Posterior vena cava (tissue), 2 donors: ENCODE data around the gene RHBDL1. TPM values are rescaled to one million over a fixed set of nuclear protein-coding genes. Genes with fewer than 3 reads are reported as not detected.

ENCODE experiments used
- DNase-seq: peaks from one replicate; pipeline ENCODE4 v3.0.0-alpha.2; 2020; ENCODE audit warnings: low spot score
- intact Hi-C, 2 donors: fragments of 100-400 bp; cut with DNase I; formaldehyde crosslinking; loops; one replicate each; pipeline versions ENCODE4 v1.14.1 to v1.14.2; 2022 to 2023
- total RNA-seq, 2 donors: library from RNA; stranded (reverse); fragmentation: NEBNext Ultra II Directional; extraction: Animal tissue kit (Norgen Biotek cat#: 25700); gene quantifications; one replicate each; pipeline ENCODE4 v1.2.1, GENCODE V29; 2021
- donor health status: DM: yes; HTN: yes; CAD: no.
- donor health status: DM: yes; HTN: yes; CAD: no.

Gene RHBDL1
- total RNA-seq, 2 donors from 2014 or later = 0.71 to 0.79 TPM

DNA sequence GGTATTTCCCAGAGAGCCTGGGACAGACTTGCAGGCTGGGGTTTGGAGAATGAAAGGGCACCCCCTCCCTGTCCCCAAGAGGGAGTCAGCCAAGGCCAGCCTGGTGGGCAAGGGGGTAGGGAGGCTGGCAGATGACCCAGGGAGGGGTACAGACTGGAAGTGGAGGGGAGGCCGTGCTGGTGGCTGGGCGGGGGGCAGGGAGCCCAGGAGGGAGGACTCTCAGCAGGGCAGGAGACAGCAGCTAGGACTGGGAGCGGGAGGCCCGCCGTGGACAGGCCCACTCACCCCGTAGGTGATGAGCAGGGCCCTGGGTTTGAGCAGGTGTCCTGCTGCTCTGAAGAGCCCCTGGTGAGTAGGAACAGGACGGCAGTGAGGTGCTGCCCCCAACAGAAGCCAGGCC, 40.5 kb upstream of the RHBDL1 start:
- intact Hi-C loops = loop anchor here in 1 of 2 donors (5.0 kb wide), 1 partner anchor 43 kb away; the partner anchor contains the start of gene RAB40C
- no peak for DNase-seq

DNA sequence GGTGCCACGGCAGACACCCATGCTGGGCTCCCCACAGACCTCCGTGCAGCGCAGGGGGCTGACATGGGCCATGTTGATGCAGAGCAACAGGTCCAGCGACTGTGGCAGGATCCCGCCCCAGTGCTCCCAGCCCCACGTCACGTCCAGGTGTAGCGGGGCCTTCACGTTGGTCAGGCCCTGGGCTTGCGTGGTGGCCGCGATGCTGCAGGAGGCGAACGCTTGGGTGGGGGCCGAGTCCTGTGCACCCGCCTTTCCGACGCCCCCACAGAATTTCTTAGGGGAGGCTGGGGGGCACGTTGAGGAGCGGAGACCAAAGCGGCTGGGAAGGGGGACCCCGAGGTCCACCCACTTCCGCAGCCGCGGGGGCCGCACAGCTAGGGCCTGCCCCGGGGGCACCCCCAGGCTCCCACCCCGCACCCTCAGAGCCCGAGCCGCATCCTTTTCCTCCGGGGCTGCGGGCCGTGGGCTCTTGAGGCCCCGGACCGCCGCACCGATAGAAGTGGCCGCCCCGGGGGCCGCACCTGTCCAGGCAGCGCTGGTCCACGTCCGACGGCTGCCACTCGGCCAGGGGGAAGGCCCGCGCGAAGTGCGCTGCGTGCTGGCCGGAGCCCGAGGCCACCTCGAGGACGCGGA, 39.8 kb upstream of the RHBDL1 start:
- DNase-seq = no peak
- intact Hi-C loops = no loop called here

DNA sequence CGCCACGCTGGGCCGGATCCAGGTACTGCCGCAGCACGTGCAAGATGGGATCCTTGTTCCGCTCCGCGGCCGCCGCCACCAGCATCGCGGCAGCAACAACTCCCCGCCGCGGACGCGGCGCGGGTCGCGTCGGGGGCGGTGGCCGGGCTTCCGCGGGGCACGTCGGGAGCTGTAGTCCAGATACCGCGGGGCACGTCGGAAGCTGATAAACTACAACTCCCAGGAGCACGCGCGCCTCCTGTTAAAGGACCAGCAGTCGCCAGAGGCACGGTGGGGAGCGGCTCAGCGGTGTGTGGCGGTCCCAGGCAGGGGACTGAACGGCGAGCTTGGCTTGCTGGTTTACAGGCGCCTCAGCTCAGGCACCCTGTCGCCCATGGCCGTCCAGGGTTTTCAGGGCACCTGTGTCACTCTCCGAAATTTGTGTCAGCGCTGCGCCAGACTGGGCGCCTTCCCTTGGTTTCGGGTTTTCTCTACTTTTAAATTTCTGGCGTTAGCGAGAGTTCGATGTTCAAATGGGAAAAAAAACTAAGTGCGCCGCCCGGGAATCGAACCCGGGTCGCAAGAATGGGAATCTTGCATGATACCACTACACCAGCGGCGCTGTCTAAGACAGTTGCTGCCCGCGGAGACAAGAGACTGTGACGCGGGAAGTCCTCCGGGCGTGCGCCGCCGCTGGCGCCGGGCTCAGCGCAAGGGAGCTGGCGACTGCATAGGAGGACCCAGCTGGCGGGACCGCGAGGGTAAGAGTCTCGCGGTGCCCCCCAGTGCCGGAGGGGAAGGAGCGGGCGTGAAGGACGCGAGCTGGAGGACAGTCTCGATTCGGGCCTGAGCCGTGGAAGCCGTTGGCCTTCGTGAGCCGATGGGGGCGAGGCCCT, 39.0 kb upstream of the RHBDL1 start, which contains the start of gene METTL26:
Gene METTL26 (minus strand): TSS at position 100 of the 875 bp plus-strand sequence. CDS start 15 bp downstream, at position 85.
- intact Hi-C loops = no loop called here
- DNase-seq = peak; percentile 99

DNA sequence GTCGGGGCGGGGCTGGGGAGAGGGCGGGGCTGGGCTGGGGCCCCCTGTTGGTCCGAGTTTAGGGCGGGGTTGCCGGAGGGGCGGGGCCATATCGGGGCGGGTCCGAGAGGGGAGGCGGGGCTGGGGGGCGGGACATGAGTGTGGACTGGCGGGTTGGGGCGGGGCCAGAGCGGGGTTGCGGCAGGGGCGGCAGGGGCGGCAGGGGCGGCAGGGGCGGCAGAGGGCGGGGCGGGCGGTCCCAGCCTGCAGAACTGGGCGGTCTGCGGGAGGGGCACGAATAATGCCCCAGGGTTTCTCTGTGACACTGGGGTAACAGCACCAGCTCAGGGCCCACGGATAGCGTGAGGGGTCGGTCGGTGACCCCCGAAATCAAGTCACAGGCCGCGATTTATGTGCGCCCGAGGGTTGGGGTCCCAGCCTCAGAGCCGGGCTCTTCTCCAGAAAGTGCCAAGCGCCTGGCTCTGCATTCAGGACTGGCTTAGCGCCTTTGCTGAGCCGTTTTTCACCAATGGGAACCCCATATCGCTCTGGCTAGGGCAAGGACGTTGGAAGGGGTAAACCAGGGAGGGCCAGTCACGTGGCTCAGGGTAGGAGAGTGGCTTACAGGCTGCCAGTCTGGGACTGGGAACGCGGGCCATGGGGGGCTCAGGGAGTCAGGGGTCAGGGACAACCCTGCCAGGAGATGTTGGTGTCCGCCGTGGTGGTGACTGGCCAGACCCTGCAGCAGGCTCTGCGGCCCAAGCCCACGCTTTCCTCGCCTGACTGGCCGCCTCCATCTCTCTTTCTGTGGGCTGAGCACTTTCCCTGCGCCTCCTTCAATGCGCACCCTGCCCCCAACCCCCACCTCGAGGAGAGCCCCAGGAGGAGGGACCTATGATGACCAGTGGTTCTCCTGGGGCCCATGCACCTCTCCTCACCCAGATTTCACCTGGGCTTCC, 38.1 kb upstream of the RHBDL1 start:
- intact Hi-C loops = no loop called here
- peak; percentile 97 for DNase-seq

DNA sequence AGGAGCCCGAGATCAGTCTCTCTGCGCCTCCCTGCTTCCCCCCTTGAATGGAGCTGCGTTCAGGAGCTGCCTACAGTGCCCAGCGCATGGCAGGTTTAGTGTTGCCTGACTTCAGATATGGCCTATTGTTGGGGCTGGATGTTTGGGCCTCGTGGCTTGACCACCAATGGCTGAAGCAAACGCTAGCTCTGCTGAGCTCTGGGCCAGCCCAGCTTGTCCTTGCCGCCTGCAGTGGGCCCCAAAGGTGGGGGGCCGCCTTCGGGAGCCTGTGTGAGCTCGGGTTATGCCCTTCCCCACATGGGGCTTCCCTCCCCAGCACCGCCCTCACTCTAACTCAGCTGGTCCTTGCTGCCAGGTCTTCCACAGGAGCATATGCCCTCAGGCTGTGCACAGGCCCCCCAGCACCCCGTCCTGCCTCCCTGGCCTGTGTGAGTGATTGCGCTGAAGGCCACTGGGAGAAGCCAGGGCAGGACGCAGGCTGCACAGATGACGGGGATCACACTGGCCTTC, 37.4 kb upstream of the RHBDL1 start:
- intact Hi-C loops = no loop called here

DNA sequence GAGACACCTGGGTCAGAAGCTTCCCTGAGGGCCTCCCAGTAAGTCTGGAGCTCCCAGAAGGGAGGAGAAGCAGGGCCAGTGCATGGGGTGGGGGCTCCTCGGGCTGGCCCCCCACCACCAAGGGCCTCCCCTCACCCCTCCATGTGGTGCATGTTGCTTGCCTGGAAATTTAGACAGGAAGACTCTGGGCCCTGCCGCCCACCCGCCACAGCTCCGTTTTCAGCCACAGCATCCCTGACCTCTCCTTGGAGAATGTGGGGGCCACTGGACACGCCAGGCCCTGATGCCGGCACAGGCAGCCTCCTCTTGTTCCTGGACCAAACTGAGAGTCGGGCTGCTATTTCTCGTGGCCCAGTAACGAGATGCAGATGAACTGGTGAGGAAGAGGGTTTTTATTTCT, 36.6 kb upstream of the RHBDL1 start:
- DNase-seq = no peak
- intact Hi-C loops = no loop called here

More for the DNA sequence above, 37.4 kb upstream of the RHBDL1 start:
- no peak for DNase-seq

DNA sequence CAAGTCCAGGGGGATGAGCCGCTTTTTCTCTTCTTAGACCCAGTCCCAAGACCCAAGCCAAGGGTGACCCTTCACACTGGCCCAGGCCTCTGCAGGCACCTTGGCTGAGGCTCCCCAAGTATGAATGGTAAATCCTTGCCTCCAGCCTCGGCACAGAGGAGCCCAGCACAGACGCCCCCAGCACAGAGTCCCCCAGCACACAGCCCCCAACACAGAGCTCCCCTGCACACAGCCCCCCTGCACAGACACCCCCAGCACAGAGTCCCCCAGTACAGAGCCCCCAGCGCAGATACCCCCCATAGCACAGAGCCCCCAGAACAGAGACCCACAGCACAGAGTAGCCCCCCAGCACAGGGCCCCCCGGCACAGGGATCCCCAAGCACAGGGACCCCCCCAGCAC, 34.9 kb upstream of the RHBDL1 start:
- DNase-seq = no peak

DNA sequence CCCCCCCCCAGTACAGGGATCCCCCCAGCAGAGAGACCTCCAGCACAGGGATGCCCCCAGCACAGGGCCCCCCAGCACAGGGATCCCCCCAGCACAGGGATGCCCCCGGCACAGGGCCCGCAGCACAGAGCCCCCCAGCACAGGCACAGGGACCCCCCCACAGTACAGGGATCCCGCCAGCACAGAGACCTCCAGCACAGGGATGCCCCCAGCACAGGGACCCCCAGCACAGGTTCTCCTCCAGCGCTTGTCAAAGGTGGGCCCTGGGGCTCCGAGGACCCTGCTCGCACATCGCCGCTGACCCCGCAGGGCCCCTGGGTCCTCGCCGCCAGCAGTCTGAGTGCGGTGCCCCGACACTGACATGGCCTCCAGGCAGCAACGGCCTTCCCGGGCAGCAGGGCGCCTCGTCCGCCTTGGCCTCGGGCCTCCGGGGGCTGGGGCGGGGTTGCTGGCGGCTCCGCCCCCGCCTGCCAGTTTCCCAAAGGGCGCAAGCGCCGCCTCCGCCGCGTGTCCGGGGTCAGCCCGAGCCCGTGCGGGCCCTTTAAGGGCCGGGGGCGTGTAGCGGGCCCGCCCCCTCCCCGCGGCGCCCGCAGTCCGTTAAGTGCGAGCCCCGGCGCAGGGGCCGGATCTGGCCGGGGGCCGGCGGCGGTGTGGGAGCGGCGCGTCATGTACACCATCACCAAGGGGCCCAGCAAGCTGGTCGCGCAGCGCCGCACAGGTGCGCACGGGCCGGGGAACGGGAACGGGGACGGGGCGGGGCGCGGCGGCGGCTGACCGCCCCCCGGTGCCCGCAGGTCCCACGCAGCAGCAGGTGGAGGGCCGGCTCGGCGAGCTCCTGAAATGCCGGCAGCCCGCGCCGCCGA, 33.9 kb upstream of the RHBDL1 start, which contains the start of gene MCRIP2:
Gene MCRIP2 (plus strand): TSS at position 503 of the 863 bp plus-strand sequence. CDS start 164 bp downstream, at position 667.
- DNase-seq = peak; percentile 94
- intact Hi-C loops = no loop called here

More for the DNA sequence above, 34.9 kb upstream of the RHBDL1 start:
- intact Hi-C loops = no loop called here

DNA sequence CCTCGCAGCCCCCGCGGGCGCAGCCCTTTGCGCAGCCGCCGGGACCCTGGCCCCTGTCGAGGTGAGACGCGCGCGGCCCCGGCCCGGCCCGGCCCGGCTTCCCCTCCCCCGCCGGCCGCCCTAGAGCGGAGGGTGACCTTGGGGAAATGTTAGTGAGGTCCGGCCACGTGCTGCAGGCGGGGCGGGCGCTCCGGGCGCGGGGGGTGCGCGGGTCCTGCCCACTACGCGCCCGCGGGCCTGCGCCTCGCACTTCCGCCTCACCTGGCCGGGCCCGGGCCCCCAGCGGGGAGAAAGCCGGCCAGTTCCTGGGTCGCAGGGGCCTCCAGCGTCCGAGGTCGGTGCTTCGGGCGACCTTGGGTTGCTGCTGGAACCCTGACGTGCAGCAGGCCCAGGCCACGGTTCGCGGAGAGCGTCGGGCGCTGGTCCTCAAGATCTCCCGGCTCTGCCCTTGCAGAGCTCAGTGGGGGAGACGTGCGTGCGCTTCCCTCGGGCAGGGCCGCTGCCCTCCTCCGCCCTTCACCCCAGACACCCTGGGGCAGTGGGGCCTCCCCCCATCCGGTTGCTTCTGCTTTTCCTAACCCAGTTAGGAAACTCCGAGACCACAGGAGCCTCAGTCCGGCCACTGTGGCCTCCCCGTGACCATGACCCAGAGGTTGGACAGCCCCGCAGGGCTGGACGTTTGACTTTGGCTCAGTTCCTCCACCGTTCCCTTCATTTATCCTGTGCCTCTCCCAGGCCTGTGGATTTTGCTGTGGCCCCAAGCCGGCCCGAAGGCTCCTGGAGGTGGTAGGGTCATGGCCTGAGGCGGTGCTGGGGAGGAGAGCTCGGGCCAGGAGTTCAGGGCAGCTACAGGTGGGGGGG, 33.1 kb upstream of the RHBDL1 start:
- intact Hi-C loops = no loop called here
- DNase-seq = no peak

DNA sequence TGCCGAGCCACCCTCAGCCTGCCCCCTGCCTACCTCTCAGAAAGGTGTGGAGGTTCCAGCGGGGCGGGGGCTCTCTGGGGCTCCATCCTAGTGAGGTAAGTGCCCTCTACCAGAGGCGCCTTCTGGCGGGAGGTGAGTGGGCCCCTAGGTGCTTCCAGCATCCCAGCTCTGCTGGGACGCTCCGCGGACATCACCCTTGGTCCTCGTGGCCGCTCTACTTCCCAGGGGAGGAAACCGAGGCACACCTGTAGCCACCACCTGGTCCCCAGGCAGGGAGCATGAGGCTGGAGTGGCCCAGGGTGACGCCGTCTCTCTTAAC, 32.5 kb upstream of the RHBDL1 start:
- intact Hi-C loops = no loop called here
- DNase-seq = no peak

DNA sequence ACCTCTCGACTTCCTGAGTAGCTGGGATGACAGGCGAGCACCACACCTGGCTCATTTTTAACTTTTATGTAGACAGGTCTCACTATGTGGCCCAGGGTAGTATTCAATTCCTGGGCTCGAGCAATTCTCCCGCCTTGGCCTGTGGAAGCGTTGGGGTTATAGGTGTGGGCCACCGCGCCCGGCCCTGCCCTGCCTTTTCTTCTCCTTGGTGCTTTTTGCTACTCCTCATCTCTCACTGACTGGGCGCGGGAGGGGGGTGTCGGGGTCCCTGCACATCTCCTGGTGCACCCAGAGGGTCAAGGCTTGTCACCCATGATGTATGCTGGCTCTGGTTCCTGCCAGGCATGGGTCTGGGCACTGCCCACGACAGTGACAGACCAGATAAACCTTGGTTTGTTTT, 30.9 kb upstream of the RHBDL1 start:
- no peak for DNase-seq
- intact Hi-C loops = no loop called here

DNA sequence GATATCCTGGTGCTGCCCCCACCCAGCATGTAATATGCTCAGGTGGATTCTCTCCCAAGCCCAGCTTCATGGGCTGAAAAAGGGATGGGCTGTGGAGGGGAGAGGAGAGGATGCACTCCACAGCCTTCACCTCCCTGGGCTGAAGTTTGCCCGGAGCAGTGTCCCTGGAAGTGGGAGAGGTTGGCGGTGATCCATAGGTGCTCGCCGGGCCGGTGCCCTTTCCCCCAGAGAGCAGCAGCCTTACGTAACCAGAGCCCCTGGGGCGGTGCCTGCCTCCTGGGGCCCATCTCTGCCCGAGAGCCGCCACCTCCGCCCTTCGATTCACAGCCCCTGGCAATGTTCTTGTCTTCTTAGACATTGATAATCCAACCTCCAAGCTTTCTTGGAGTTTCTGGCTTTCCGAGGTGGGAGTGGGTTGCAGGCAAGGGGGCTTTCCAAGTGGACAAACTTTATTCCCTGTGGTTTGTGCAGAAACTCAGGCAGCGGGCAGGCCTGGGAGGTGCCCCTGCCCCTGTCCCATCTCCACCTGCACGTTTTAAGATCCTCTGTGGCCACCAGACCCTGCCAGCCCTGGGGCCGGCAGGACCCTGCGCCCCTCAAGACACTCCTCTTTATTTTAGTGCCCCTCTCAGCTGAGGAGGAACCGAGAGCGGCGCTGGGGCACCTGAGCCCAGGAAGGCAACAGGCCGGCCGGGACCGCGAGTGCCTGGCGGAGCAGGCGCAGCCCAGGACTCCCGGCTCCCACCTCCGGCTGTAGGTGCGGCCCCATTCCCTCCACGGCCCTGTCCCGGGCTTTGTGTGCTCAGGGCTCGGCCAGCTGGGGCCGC, 29.4 kb upstream of the RHBDL1 start:
- intact Hi-C loops = loop anchor here (5.0 kb wide), 2 partner anchors 59 to 259 kb away; no protein-coding TSS in a partner anchor
- DNase-seq = no peak

DNA sequence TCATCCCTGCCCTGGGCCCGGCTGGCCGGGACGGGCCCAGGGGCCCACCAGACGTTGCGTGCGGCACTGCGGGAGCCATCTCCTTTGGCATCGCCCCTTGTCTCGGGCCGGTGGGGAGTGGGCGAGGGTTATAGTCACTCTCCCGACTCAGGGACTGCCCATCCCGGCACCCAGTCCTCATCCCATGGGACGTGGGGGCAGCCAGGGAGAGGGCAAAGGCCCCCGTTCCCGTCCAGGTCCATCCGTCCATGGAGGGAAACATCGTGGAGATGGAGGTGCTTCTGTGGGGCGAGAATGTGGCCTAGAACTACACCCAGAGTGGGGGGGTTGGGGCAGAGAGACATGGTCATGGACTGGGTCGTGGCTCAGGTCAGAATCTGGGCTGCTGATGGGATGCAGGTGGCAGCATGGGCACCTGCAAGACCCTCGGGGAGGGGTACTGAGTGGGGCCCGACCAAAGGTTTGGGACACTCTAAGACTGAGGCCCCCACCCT, 28.7 kb upstream of the RHBDL1 start:
- intact Hi-C loops = loop anchor here (5.0 kb wide), 2 partner anchors 59 to 259 kb away; no protein-coding TSS in a partner anchor

DNA sequence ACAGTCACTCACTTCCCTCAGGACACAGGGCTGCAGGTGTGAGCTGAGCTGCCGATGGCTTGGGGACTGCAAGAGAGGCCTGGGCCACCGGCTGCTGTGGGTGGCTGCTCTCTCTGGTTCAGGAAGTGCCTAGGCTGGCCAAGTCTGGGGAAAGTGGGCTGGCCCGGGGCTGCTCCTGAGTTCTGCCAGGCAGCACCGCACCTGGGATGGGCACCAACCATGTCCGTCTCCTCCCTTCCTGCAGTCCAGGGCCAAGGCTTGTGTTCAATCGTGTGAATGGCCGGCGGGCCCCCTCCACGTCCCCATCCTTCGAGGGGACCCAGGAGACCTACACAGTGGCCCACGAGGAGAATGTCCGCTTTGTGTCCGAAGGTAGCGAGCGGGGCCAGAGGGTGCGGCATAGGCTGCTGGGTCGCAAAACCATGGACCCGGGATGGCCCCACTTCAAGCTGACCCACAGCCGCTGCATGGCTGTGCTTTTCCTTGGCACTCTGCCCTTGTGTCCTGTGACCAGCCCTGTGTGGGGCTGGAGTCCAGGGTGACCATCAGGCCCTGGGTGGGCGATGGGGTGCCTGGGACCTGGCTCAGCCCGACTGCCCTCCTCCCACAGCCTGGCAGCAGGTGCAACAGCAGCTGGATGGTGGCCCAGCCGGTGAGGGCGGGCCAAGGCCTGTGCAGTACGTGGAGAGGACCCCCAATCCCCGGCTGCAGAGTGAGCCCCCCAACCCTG, 28.1 kb upstream of the RHBDL1 start:
- no peak for DNase-seq
- intact Hi-C loops = loop anchor here (5.0 kb wide), 2 partner anchors 60 to 260 kb away; no protein-coding TSS in a partner anchor

More for the DNA sequence above, 28.7 kb upstream of the RHBDL1 start:
- DNase-seq = no peak

DNA sequence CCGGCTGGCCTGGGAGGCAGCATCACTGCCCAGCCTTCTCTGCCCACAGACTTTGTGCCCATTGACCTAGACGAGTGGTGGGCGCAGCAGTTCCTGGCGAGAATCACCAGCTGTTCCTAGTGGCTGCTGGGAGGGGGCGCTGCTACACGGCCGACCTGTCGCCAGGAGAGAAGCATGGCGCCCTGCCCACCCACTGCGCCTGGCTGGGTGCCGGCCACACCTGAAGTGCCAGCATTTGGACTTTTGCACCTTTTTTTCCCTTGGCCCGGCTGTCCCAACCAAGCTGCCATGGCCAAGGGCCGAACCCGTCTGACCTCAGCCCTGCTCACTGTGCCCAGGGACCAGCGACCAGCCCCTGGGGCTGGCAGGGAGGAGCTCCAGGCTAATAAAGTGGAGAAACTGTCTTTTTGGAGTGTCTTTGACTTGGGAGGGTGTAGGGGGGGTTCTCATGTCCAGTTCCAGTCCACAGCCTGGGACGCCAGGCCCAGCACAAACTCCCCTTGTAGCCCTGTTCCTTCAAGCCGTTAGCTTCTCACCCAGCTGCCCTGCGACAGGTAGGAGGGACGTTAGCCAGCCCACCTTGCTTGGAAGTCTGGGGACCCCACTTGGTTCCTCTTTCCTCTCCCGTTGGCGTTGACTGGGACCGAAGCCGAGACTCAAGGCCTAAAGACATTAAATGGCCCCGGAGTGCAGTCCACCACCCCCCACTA, 27.2 kb upstream of the RHBDL1 start:
- DNase-seq = no peak
- intact Hi-C loops = loop anchor here (5.0 kb wide), 2 partner anchors 61 to 261 kb away; no protein-coding TSS in a partner anchor
